ENCODE measurements around the gene RNPEPL1. TPM values are rescaled to one million over a fixed set of nuclear protein-coding genes. Genes with fewer than 3 reads are reported as not detected.

Gene RNPEPL1
- total RNA-seq, 4 donors from 2014 or later: 49.1 to 127 (median 55.5) TPM

DNA sequence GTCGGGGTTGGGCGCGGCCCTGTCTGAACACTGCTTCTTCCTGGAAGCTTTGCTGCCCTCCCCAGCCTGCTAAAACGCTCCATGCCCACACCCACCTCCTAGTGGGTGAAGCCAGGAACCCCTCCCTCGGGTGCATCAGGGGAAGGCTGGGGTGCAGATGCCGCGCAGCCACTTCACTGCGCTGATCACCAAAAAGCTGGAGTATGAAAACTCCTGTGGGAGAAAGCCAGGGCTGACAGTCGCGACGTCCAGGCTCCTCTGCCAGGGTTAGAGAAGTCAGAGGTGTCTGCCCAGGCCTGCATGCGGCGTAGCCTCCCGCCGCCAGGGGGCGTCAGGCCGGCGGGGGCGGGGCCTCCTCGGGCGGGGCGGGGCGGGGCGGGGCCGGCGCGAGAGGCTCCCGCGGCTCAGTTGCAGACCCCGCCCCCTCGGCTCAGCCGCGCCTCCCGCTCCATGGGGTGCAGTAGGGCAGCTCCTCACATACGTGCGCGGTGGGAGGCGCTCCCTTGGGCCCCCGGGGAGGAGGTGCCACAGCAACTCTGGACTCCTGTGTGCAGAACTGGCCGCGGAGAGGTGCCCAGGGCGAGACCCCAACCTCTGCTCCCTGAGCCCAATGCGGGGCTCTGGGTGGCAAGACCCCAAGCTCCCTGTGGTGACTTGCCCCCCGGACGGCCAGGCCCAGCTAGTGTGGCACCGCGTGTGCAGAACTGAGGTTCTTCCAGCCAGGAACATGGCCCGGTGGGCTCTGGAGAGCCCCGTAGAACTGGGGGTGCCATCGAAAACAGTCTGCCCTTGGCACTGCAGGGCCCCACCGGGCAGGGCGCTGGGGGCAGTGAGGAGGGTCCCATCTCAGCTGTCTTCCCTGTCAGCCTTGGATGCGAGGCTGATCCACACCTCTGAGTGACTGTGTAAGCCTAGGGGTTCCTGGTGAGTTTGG lies 1.8 kb upstream of the RNPEPL1 start:
- Histone ChIP-seq H3K9me3 (no peaks in the 10 kb centered on the region), H3K27ac (peak overlapping the region; percentile 2 to 99 (median 98)), H3K4me1 (peaks cover 4 to 75% (median 43%) of the 10 kb centered on the region in 3 donors), H3K36me3 (peaks cover 0 to 4% of the 10 kb centered on the region in 2 donors), H3K27me3 (no peaks in the 10 kb centered on the region), H3K4me3 (peak overlapping the region; percentile 26 to 68)
- peak; percentile 85 for ATAC-seq
- 13 to 20% methylated on average over 2 to 9 of the region's 53 CpGs for WGBS, 2 donors (ENCODE audit: low coverage in 1 of 2)
- TF ChIP-seq, protein P1, sequence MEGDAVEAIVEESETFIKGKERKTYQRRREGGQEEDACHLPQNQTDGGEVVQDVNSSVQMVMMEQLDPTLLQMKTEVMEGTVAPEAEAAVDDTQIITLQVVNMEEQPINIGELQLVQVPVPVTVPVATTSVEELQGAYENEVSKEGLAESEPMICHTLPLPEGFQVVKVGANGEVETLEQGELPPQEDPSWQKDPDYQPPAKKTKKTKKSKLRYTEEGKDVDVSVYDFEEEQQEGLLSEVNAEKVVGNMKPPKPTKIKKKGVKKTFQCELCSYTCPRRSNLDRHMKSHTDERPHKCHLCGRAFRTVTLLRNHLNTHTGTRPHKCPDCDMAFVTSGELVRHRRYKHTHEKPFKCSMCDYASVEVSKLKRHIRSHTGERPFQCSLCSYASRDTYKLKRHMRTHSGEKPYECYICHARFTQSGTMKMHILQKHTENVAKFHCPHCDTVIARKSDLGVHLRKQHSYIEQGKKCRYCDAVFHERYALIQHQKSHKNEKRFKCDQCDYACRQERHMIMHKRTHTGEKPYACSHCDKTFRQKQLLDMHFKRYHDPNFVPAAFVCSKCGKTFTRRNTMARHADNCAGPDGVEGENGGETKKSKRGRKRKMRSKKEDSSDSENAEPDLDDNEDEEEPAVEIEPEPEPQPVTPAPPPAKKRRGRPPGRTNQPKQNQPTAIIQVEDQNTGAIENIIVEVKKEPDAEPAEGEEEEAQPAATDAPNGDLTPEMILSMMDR (IDR thresholded peaks at IDR 0.05): peak in 3 of 4 experiments; percentile 56 to 95 (median 73)
- TF ChIP-seq POLR2A (IDR thresholded peaks at IDR 0.05) (peak in 1 of 2 donors; percentile 16), EP300 (IDR thresholded peaks at IDR 0.05) (no peak), POLR2AphosphoS5 (IDR thresholded peaks at IDR 0.05) (no peak)

DNA sequence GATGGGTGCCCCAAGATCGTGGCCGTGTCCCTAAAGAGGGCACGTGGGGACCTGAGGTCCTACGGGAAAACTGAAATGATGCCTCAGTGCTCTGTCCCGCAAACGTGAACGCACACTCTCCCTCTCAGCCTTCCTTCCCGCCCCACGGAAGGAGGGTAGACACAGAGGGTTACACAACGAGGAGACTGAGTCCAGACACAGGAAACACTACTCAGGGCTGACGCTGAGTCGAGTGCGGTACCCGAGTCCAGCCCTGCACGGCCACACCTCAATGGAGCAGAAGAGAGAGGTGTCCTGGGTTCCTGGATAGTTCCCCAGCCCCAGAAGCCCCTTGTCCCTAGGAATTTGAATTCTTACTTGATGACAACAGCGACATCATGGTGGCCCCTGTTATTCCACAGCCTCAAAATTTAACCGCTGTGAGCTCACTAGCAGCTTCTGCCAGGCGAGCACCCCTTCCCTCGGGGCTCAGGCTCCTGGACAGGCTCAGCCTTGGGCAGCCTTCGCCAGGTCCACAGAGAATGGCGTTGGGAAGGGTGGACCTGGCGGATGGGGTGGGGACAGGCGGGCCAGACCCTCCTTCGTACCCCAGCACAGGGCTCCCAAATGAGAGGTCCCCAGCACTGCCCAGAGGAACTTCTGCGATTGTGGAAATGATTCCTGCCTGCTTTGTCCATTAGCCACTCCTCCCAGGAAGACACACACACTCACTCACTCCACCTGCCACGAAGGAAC lies 980 bp upstream of the RNPEPL1 start:
- ATAC-seq: no peak
- TF ChIP-seq, protein P1 (IDR thresholded peaks at IDR 0.05): no peak
- no peak for TF ChIP-seq EP300 (IDR thresholded peaks at IDR 0.05)
- no peak for TF ChIP-seq POLR2AphosphoS5 (IDR thresholded peaks at IDR 0.05)
- no peak for TF ChIP-seq POLR2A (IDR thresholded peaks at IDR 0.05)
- Histone ChIP-seq H3K4me3 (peak overlapping the region; percentile 68), H3K9me3 (no peaks in the 10 kb centered on the region), H3K36me3 (peaks cover 0 to 11% of the 10 kb centered on the region in 2 donors), H3K27ac (peak overlapping the region; percentile 87 to 99 (median 98)), H3K27me3 (no peaks in the 10 kb centered on the region), H3K4me1 (peaks cover 4 to 75% (median 38%) of the 10 kb centered on the region in 3 donors)
- WGBS, 2 donors (ENCODE audit: low coverage in 1 of 2): 35 to 48% methylated on average over 10 of the region's 26 CpGs

DNA sequence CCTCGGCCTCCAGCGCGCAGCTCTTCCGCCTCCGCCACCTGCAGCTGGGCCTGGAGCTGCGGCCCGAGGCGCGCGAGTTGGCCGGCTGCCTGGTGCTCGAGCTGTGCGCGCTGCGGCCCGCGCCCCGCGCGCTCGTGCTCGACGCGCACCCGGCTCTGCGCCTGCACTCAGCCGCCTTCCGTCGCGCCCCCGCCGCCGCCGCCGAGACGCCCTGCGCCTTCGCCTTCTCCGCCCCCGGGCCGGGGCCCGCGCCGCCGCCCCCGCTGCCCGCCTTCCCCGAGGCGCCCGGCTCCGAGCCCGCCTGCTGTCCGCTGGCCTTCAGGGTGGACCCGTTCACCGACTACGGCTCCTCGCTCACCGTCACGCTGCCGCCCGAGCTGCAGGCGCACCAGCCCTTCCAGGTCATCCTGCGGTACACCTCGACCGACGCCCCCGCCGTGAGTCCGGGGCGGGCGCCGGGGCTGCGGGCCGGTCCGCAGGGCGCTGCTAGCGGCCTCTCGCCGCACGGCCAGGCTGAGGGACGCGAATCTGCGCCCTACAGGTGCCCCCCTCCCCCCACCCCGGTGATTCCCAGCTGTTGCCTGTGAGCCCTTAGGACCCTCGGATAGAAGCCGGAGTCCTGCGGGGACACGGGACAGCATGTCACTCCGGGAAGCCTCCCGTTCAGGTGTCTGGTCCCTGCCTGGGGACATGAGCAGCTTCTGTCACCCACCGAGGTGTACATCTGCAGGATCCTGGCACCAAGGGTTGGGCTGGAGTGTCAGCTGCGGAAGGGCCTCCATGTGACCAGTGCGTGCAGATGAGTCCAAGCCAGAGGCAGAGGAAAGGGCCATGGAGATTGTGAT lies 616 bp downstream of the RNPEPL1 start:
- peaks cover 4 to 72% (median 38%) of the 10 kb centered on the region in 3 donors for H3K4me1 ChIP-seq
- H3K27ac ChIP-seq: peak overlapping the region; percentile 22 to 99 (median 92)
- no CpG with 5 or more reads among the region's 93 CpGs for WGBS, 2 donors (ENCODE audit: low coverage in 1 of 2)
- H3K9me3 ChIP-seq: no peaks in the 10 kb centered on the region
- no peaks in the 10 kb centered on the region for H3K27me3 ChIP-seq
- ATAC-seq: peak; percentile 67
- H3K36me3 ChIP-seq: peaks cover 0 to 27% of the 10 kb centered on the region in 2 donors
- TF ChIP-seq EP300 (IDR thresholded peaks at IDR 0.05) (no peak), POLR2AphosphoS5 (IDR thresholded peaks at IDR 0.05) (peak; percentile 8), POLR2A (IDR thresholded peaks at IDR 0.05) (peak in 1 of 2 donors; percentile 35)
- TF ChIP-seq, protein P1 (IDR thresholded peaks at IDR 0.05): no peak
- H3K4me3 ChIP-seq: peak overlapping the region; percentile 62 to 68

DNA sequence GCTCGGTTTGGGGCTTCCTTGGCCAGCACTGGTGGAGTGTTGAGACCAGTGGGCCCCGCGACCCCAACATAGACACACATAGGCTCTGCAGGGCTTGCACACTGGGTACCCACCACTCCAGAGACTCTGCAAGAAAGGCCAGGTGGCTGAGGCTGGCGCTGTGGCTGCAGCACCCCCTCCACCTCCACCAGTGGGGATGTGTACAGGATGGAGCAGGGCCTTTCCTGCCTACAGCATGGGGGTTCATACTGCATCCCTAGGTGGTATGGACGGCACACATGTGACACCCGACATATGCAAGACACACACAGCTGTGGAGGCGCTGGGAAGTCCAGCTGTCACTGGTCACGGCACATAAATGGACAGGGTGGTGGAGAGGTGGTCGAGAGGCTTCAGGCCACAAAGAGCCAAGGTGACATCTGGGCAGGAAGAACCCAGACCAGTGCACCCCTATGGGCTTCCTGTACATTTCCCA lies 1.3 kb downstream of the RNPEPL1 start:
- H3K4me1 ChIP-seq: peaks cover 4 to 68% (median 38%) of the 10 kb centered on the region in 3 donors
- H3K27ac ChIP-seq: peak overlapping the region in 3 of 4 donors; percentile 88 to 99 (median 97)
- no peaks in the 10 kb centered on the region for H3K27me3 ChIP-seq
- ATAC-seq: no peak
- peak overlapping the region; percentile 62 to 68 for H3K4me3 ChIP-seq
- peaks cover 0 to 34% of the 10 kb centered on the region in 2 donors for H3K36me3 ChIP-seq
- WGBS, 2 donors (ENCODE audit: low coverage in 1 of 2): 100% methylated on average over 3 of the region's 9 CpGs; no CpG with 5 or more reads in 1 of the 2 donors
- H3K9me3 ChIP-seq: no peaks in the 10 kb centered on the region
- TF ChIP-seq, protein P1 (IDR thresholded peaks at IDR 0.05): no peak
- TF ChIP-seq POLR2AphosphoS5 (IDR thresholded peaks at IDR 0.05): no peak
- TF ChIP-seq POLR2A (IDR thresholded peaks at IDR 0.05): no peak
- TF ChIP-seq EP300 (IDR thresholded peaks at IDR 0.05): no peak
